Activated CD4-positive, alpha-beta T cell treated with anti-CD3 and anti-CD28 coated beads, Interleukin-2, Interleukin-6, amounts not matched to agents 100 ng/mL and 50 ng/mL, durations not matched to agents 16 hours and 8 hours (primary cell): ENCODE results near the gene GRIP1.

ENCODE experiments used
- DNase-seq: peaks from one replicate; pipeline ENCODE4 v3.0.0-alpha.2; 2020

GRIP1 gene

DNA sequence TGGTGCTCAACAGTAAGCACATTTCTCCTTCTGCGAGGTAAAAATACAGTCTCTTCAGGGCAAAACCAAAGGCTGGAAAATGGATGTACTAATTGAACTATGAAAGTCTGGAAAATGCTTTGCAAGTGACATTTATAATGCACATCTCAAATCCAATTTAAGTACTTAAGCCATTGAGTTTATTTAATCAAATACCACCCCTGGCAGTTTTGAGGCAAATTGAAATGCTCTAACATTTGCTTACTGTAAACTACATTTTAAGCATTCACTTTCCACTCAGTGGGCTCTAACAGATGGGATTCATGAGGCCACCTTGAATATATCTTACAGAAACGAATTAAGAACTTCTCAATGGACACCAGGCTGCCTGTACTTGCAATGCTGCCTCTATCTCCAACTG lies 306.9 kb downstream of the GRIP1 start:
- DNase-seq: no peak

DNA sequence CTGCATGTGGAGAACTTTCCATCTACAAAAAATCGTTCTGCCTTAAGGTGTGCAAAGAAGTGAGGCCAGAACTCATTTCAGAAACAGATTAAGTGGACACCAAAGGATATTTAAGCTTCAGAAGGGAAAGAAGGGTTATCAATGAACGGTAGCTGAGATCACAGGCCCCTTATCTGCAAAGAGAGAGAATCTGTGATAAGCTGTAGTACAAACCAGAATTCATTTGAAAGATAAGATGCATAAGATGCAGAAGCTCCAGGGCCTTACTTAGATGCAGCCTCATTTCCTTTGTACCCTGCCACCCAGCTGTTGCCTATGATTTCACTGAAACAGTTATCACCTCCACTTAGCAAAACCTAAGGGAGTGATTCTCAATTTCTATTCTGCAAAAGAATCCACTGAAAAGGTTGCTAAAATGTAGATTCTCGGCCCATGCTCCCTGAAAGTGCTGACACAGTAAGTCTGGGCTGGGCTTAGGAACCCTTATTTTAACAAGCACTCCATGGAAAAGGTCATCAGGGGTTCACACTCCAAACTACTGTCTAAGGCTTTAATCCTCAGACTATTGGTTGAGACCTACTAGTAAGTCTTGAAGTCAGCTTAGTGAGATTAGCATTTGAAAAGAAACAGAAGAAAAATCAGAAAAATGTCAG lies 311.7 kb downstream of the GRIP1 start:
- no peak for DNase-seq

DNA sequence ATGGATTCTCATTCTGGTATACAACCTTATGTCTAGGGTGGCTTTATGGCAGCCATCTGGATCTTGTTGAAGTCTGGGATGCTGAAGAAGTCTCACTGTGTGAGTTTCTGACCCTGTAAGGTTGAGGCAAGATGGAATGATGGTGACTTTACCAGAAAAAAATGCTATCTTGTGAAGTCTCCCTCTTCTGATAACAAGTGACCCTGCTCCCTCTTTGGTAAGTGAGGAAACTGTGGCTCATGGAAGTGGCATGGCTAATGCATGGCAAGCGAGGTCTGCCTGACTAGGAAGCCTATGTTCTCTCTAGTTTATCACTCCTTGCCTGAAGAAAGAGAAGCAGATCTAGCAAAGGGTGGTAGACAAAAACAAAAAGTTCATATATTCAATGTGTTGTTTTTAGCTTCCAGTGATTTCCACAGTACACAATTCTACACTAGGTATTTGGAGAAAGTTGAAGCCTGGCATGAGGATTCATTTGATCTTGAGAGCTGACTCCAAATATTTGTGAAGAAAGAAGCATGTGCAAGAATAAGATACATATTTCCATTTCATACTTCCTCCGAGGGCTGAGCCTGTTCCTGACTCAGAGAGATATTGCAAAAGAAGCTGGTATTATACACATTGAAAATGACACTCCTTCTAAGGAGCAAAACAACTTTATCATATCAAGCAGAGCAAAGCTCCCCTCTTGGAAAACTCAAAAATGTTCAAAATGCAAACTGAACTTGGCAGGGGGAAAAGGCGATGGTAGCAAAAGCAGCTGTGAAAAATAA lies 313.0 kb downstream of the GRIP1 start:
- no peak for DNase-seq

DNA sequence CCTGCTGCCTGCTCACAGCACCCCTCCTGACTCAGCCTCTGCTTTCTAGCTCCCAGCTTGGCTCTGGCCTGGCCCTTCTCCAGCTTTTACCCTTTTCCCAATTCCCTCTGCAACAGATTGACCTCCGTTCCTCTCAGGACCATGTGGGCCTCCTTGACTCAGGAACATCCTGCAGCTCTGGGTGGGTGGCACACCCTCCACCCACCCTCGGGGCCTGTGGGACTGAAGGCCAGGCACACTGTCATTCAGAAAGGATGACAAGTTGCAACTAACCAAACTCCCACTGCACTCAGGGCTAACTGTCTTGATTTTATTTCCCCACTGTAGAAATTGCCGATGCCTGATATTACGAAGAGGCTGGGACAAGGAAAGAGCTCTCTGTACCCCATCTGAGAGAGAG lies 317.2 kb downstream of the GRIP1 start:
- no peak for DNase-seq

DNA sequence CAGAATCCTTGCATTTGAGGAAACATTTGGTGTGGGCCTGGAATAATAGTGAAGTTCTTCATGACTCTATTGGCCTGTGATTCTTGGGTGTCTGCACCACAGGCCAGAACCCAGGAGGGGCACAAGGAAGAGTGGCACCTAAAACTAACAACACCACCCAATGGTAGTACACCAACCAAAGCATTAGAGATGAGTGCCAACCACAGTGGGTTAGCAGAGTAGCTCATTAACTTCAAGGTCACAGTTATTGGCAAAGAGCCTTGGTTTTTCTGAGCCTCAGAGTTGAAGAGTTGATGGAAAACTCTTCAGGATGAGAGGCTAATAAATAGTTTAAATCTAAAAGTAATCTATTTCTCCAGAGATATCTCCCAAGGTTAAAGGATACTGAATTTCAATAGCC lies 319.6 kb downstream of the GRIP1 start:
- no peak for DNase-seq

DNA sequence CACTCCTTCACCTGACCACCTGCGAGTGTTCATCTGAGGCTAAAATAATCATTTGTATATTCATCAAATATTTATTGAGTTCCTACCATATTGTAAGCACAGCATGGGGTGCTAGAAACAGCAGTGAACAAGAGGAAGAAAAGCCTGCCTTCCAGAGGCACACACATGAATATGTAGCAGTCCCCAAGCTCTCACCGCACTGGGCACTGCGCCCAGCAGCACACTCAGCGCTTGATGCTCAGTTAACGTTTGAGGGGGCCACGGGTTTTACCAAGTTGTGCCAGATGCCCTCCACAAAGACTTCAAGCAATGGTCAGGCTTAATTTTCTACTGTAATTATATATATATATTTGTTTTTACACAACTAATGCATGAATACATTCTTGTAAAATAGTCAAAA lies 324.6 kb downstream of the GRIP1 start:
- no peak for DNase-seq

DNA sequence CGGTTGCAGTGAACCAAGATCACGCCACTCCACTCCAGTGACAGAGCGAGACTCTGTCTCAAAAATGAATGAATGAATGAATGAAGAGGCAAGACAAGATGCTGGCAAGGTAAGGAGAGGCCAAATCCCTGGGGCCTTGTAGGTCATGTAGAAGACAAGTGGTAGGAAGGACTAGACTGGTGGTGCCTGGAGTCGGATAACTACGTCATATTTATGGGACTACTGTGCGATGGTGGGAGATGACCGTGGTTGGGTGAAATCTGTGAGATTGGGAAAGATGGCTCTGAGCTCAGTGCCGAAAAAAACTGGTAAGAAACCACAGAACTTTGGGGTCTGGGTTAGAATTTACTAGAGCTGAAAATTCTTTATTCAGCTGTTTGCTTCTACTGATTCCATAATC lies 326.0 kb downstream of the GRIP1 start:
- no peak for DNase-seq

DNA sequence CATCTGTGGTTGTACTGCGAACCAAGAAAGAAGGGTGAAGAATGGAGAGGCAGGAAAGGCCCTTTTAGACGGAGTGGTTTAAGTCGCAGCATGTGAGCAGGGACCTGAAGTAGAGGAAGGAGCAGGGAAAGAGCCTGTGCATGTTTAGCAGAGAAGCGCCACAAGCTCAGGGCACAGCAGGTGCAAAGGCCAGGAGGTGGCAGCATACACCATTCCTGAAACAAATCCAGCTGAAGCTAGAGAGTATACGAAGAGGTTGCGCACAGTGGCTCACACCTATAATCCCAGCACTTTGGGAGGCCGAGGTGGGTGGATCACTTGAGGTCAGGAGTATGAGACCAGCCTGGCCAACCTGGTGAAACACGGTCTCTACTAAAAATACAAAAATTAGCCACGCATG lies 326.7 kb downstream of the GRIP1 start:
- no peak for DNase-seq

DNA sequence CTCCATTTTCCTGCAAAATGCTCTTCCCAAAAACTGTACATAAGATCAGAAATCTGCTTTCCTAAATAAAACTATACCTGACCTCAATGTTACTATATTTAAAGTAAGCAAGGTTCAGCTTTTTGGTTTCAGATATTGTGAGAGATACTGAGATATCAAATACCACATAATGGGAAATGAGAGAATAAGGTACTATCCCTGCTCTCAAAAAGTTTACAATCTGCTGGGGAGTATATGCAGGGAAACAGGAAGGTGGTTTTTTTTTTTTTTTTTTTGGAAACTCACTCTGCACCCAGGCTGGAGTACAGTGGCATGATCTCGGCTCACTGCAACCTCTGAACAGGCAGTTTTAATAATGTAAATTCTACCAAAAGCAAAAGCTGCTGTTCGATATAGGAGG lies 327.6 kb downstream of the GRIP1 start:
- no peak for DNase-seq

DNA sequence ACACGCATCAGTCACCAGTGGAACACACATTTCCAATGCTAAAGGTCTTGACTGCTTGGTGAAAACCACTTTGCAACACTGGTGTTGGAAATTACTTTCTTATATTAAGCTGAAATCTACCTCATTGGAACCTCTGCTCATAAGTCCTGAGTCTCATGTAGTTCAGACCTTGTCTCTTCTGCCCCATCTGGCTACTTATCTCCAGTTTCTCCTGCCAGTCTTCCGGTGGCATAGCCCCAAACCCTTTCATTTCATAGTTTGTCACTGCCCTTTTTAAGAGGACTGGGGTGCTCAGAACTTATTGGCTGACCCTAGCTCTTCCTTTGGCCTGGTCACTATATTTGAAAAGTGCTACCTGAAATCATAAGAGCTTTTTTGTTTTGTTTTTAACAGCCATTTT lies 332.9 kb downstream of the GRIP1 start:
- DNase-seq: no peak

DNA sequence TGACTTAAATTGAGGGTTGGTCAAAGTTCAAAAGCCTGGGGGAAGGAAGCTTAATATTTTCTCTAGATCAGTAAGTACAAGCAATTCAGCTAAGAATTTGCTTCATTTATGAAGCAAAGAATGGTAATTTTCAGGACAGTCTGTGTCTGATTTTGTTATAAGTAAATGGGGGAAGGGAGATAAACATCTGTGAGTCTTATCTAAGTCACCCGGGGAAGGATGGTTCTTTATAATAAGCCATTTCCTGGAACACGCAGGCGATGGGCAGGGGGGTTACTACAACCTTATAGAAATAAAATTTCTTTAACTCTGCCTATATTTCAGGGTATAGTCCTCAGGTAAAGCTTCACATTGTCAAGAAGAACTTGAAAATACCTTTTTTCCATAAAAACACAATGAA lies 333.7 kb downstream of the GRIP1 start:
- DNase-seq: no peak

DNA sequence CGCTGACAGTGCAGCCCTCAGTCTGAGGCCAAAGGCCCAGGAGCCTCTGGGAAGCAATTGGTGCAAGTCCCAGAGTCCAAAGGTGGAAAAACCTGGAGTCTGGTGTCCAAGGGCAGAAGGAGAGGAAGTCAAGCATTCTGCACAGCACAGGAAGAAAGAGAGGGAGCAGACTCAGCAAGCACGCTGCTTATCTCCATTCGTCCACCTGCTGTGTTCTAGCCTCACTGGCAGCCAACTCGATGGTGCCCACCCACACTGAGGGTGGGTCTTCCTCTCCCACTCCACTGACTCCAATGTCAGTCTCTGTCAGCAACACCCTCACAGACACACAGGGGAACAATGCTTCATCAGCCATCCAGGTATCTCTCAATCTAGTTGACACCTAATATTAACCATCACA lies 337.8 kb downstream of the GRIP1 start:
- DNase-seq: no peak

DNA sequence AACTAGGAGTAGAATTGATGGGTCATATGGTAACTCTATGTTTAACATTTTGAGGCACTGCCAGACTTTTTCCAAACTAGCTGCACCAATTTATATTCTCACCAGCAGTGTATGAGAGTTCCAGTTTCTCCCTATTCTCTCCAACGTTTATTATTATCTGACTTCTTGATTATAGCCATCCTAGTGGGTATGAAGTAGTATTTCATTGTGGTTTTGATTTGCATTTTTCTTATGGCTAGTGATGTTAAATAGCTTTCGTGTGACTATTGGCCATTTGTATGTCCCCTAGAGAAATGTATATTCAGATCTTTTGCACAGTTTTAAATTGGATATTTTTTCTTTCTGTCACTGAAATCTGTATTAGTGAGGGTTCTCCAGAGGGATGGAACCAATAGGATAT lies 338.7 kb downstream of the GRIP1 start:
- no peak for DNase-seq

DNA sequence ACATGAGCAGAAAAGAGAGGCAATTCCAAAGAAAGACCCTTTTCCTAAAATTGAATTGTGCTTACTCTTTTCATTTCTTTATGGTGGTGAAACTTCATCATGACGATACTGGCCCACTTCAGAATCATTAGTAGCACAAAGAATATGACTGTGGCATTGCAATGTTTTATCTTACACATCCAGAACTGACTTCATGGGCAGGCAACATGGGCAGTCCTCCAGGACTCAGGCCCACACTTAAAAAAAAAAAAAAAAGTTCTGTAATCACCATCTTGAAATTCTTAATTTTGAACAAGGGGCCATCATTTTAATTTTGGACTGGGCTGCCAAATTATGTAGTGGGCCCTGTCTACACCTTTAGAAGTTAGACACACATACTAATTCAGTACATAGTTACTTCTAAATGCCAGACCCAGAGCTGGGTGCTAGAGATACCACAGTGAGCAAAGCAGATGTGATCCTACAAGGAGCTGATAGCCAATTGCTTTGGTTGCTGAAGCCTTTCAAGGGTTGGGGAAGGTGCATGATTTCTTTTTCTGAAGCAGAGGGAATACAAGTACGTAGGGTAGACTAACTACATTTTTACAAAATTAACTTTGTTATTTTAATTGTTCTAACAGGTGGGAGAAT lies 341.4 kb downstream of the GRIP1 start:
- no peak for DNase-seq

DNA sequence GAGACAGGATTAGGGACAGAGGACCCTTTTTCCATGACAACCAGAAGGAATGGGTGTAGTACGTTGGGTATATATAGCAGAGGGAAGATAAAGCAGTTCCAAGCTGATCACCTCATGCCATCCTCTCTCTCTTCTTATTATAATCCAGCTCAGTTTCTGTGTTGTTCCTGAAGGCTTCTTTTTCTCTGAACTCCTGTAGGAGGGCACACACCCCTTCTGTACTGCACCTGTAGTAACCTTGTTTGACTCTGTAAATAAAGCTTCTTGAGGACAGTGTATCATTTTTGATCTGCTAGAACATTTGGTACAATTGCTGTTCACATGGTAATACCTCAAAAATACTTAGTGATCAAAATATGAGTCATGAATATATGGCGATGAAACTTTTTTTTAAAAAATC lies 343.1 kb downstream of the GRIP1 start:
- no peak for DNase-seq

DNA sequence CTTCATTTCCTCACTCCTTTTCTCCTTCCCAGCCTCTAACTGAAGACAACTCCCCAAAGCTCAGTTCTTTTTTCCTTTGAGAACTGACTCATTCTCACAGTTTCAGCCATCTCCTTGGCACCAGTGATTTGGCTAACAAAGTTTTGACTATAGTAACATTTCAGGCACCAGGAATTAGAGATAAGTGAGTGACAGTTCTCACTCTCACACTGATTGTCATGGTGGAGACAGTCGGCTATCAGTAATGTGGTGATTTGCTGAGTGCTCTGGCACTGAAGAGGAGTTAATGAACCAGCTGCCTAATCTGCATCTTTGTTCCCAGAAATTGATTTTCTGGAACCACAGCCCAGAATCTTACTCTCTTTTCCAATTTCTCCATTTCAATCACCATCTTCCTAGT lies 347.1 kb downstream of the GRIP1 start:
- no peak for DNase-seq

DNA sequence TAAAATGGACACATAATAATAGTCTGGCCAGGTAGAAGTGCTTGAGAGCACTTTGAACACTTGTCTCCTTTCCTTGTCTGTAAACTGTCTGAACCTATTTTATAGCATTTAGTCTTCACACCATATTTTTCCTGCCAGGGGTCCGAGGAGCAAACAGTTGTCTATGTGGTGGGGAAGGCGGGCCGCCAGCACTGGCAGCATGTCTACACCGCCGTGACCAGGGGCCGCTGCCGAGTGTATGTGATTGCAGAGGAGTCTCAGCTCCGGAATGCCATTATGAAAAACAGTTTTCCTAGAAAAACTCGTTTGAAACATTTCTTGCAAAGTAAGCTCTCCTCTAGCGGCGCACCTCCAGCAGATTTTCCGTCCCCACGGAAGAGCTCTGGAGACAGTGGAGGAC lies 347.9 kb downstream of the GRIP1 start:
- no peak for DNase-seq

DNA sequence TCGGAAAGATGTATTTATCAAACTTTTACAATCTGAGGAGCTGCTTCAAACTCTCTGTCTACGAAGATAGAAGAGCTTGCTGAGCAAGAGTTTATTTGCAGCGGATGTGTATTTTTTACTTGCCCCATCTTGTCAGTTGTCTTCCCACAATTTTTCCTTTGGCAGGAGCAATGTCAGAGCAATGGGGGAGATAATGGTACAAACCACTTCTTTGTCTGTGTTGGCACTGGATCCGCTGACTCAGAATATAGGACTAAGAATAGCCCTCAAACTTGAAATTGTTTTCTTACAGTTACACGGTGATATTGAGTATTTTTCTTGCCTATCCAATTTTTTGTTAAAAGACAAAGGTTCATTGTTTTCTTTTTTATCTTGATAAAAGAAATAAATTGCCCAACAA lies 348.9 kb downstream of the GRIP1 start:
- DNase-seq: no peak

DNA sequence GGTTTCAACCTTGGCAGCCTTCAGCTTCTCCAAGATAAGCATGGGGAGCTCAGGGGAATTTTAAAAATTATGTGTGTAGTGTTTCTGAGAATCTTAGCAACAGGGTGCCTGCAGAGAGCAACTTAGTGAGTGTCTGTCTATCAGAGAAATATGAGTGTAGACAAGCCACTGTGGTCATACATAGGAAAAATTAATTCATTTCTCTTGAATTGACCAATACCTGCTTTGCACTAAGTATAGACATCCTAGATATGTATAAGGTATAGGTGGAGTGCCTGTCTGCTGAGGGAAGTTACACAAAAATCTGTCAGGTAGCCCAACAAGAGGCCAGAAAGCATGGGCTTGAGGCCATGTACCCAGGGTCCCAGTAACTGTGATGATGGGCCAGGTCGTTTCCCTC lies 355.9 kb downstream of the GRIP1 start:
- no peak for DNase-seq

DNA sequence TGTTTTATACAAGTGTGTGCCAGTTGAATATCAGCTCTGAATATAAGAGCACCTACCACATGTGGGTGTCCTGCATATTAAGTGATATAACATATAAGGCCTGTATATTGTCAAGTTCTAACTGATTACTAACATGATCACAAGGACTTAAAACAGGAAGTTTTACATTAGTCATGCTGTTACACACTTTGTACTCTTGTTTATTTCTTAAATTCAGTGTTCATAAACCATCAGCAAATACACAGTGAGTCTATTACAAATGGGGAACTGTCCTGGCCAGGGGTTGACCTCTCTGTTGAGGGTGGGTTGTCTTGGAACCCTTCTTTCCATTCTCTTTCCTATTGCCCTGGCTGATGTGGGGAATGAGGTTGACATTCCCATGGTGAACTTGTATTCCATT lies 357.4 kb downstream of the GRIP1 start:
- no peak for DNase-seq

DNA sequence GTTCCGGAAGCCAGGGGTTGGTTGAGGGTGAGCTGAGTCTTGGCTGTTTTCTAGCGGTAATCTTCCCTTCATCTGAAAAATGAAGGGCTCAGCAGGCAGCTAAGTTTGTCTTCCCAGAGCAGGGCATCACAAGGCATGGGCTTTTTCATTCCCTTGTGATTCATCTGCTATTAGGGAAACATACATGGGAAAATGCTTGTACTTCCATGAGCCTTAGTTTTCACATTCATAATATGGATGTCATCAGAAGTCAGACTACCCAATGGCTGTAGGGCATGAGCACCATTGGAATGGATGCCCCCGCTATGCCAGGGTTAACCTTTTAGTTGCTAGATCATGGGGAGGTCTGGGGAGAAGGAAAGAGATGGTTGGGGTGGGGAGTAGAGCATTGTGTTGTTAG lies 357.9 kb downstream of the GRIP1 start:
- no peak for DNase-seq

DNA sequence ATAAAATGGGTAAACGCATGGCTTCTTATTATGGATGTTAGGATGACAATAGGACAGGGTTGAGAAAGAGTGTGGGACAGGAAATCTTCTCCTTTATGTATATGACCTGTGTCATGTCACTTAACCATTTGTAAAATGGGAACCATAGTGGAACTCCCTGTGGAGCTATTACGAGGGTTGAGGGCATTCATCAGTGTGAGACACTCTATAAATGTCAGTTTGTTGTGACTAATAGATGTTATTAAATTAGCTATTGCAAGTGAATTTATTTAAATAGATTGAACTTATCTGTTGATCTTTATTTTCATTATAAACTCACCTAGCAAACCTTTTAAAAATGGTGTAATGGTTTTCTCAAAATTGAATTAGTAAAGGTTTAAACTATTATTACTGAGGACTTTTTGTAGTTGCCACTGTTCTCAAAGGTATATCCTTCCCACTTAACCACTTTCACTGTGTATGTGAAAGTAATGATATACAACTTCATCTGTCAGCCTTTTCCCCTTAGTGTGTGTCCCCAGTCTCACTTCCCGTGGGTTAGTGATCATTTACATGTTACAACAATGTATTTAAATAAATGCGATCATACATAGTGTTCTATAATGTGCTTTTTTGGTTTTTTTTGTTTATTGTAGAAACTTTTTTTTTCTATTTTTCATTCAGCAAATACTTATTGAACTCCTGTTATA lies 359.5 kb downstream of the GRIP1 start:
- no peak for DNase-seq

DNA sequence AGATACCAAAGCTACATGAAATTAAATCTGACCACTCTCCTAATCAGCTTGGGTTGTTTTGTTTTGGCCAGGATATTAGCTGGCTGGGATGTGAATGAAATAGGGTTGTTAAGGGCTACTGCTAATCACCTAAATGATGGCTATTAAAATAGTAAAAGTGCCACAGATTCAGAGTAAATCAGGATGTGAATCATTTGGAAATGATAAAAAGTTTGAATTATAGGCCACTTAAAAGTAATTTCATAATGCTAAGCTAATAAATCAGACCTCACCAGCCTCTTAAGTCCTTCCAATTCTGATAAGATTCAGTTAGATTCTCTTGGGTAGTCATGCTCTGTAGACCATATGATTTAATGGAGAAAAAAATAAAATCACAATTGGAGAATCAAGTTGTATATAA lies 364.6 kb downstream of the GRIP1 start:
- no peak for DNase-seq

DNA sequence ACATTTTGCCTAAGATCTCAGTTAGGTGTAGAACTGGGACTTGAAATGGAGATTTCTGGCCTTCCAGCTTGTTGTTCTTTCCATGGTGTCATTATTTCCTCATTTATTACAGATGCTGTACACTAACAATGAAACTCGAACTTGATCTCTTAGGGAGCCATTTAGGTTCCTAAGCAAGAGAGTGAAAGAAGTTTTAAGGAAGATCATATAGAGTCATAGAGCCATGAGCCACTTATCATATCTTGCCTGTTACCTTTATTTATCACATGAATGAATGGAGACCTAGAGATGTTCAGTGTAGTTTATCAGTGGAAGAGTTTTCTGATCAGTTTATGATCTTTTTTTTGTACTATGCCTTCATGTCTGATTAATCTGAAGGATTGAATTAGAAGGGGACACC lies 366.7 kb downstream of the GRIP1 start:
- no peak for DNase-seq
